ENCODE data around the gene CDC42EP4.

- no peak for TF ChIP-seq CTCF (IDR thresholded peaks at IDR 0.05; ENCODE audit: low read depth, low read length, poor library complexity, severe bottlenecking)
- no peak for TF ChIP-seq EZH2phosphoT487 (IDR thresholded peaks at IDR 0.05; ENCODE audit: borderline replicate concordance, low read length)
These were observed 11.8 kb upstream of the CDC42EP4 start for GRCh38 chr17:73323409-73324159.

All from DOHH2 (cell line).